Raji (cell line): ENCODE results near the gene AIPL1.

Experiments
- POLR2A ChIP-seq: IDR thresholded peaks from 2 replicates; pipeline ENCODE4 v1.6.1; 2011; ENCODE audit warnings: low read depth, low read length, control low read depth; ENCODE audit not compliant: insufficient read depth

The AIPL1 gene

DNA sequence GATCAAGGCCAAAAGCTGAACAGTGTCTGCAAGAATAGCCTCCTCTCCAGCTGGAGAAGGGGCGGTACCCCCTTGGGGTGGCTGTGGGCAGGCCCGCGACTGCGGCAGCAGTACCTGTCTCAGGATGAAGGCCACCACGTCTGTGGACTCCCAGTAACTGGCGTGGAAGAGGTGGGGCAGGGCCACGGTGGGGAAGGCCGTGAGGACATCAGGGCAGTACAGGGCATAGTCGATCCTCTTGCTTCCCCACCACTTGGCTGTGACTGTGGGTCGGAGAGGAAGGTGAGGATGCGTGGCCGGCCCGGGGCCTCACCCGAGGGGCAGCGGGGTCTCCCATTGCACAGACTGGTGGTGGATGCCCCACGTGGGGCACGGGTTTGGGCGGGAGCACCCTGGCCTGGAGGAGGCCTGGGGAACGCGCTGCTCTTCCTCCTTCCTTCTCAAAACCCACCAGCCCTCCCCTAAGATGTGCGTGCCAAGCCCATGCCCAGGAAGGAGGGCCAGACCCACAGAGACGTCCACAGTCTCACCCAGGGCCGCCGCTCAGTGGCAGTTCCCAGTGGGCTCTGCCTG, 35.3 kb upstream of the AIPL1 start:
- TF ChIP-seq POLR2A = no peak

DNA sequence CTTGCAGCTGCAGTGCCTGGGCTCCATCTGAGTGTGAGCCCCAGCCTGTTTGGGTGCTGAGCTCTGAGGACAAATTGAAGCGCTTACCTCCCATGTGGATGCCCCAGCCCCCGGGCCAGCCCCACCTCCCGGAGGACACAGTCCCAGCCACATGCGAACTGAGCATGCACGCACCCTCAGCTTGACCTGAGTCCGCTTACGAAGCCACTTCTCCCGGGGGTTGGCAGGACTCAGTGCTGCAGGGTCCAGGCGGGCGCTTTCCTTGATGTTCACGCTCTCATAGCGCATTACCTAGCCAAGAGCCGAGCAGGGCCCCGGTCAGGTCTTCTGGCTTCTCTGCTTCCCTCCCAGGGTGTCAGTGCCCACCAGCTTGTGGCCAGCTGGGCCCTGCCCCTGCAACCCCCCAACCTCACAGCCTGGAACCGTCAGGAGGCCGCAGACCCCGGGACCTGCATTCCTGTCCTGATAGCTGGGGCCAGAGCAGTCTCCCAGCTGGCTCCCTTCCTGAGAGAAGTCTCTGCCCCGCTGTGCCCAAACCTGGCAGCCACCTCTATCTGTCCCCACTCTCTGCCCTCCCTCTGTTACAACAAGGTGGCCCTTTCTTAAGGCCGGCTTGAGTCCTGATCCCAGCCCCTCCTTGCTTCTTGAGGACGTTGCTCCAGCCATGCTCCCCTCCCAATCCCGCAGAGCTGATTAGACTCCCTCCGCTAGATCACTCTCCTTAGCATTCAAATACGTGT, 33.3 kb upstream of the AIPL1 start:
- no peak for TF ChIP-seq POLR2A

DNA sequence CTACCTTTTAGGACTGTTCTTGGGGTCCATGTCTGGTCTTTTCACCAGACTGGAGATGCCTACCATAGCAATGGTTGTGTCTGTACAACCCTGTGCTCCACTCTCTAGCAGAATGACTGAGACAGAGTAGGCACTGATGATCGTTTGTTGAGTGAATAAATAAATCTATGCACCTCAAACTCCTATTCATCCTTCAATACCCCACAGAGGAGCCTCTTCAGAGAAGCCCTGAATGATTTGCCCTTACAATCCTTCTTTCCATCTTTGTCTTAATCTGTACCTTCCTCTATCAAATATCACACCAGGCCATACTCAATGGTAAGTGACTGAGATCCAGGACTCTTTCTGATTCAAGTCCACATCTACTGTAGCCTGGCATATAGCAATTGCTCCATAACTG, 32.6 kb upstream of the AIPL1 start:
- no peak for TF ChIP-seq POLR2A

DNA sequence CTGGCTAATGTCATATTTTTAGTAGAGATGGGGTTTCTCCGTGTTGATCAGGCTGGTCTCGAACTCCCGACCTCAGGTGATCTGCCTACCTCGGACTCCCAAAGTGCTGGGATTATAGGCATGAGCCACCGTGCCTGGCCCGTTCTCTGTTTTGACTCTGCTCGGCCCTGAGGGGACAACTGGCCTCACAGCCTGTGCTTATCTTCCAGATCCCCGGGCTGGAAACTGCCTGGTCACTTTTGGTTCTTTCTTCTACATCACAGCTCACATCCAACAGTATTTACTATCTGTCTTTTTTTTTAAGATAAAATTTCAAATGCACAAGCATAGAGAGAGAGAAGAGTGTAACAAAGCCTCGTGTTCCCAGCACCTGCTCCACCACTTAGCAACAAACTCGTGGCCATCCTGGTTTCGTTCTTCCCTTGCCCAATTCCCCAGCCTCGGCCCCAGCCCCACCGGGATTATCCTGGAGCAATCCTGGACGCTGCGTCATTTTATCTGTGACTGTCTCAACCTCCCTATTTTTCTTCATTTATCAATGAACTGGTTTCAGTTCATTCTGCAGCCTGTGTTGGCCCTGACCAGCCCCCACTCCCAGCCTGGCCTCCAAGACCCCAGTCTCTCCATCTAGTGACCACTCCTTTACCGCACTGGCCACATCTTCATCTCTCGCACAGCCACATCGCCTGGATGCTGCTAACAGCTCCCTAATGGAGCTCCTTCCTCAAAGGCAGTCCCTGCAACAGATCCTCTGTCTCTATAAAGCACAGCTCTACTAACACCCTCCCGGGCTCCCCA, 30.5 kb upstream of the AIPL1 start:
- no peak for TF ChIP-seq POLR2A

DNA sequence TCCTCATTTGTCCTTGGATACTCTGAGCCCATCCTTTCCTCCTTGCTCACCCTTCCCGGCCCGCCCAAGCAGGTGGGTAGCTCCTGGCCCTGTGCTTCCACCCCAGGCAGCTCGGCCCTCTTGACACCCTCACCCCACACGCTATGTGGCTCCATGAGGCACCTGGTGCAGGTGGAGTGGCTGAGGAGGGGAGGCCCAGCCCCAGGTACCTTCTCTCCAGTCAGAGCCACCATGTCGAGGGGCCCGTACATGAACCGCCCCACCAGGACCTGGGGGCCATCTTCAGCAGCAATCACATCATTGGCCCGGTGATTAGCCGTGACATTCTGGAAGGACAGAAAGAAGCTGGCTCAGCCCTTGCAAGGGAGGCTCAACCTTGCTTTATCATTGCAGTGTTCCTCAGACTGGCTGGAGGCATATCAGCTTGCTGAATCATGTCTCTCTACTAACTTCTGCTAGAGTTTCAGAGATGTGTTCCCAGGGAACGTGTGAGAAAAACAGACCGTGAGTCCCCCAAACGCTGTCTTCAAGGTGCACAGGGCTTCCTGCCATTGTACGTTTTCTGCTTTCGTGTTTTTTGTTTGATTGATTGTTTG, 29.6 kb upstream of the AIPL1 start:
- TF ChIP-seq POLR2A = no peak

DNA sequence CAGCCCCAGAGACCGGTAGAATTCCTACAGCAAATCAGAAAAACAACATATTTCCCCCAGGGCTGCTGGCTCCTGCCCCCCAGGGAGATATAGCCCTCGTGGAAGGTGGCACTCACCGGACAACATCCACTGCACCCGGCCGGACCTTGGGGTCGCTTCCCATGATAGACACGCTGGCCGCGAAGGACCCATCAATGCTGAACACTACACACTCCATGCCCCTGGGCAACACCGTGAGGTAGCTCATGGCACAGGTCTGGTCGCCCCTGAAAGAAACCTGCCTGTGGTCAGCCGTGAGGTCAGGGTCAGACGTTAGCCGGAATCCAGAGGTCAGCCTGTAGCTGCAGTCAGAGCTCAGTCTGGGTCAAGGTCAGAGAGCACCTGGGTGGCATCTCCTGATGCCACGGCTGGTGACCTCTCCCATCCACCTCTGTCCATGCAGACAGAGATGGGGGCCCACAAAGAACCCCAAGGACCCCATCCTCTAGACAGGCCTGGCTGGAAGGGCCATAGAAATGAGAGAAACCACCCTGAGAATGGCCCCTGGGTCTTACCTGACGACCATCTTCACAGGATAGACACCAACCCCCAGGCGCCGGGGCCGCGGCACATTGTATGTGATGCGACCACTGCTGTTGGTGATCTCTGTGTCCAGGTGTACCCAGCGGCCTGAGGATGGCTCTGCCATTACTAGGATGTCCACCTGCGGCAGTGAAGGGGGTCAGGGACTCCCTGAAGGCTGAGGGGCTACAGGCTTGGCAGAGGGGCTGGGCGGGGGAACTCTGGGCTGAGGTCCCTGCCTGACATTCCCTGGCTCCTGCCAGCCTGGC, 28.9 kb upstream of the AIPL1 start:
- TF ChIP-seq POLR2A = no peak

DNA sequence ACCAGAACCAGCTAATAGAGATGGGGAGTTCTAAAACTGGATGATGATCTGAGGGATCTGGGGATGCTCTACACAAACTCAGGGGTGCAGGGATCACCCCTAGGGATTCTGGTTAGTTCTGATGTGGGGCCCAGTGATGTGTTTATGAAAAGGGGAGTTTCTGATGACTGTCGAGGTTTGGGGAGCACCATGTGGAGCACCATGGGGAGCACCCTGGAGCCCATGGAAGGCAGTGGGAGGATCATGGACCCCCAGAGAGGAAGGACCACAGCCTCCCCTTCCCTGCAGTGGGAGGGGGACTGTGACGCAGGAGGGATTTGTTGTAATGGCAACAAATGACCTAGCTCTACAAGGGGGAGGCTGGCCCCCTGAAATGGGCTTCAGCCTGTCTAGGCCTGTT, 27.8 kb upstream of the AIPL1 start:
- no peak for TF ChIP-seq POLR2A

DNA sequence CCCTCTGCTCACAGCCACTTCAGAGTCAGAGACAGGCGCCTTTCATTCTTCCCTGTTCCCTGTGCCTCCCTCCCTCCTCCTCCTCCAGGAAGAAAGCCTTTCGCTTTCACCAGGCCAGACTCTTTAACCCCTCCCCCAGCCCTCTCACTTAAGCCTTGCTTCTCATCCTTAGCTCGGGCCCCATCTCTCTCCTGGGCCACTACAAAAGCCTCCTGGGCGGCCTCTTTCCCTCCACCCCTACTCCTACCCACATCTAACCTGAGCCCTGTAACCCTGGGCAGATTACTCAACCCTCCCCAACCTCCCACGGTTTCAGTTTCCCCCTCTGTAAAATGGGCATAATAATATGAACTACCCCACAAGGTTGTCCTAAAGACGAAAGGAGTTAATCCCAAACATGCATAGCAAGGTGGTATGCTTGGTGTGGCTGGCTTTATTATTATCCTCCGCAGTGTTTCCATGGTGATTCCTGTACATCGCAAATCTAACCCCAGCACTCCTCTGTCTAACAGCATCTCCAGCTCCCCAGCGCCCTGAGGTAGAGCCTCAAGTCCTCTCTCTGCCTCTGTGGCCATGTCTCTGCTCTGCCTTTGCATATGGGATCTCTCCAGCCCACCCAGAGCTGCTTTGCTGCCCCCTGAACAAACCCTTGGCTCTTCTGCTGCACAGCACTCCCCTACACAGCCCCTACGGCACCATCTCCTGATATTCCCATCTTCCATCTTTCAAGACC, 27.0 kb upstream of the AIPL1 start:
- TF ChIP-seq POLR2A = no peak

DNA sequence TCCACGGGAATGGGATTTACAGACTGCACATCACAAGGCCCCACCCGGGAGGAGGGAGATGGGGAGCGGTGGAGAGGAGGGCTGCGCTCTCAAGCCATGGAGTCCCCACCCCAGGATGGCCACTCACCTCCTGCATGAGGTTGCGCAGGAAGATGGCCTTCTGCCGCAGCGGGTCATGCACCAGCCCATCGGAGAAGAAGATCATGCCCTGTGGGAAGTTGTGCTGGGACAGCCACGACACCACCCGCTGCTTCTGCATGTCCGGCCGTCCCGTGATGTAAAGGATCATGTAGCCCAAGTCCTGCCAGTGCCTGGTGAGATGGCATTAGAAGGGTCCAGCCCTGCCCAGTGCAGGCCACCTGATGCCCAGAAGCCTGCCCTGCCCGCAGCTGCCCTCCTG, 26.3 kb upstream of the AIPL1 start:
- TF ChIP-seq POLR2A = no peak

DNA sequence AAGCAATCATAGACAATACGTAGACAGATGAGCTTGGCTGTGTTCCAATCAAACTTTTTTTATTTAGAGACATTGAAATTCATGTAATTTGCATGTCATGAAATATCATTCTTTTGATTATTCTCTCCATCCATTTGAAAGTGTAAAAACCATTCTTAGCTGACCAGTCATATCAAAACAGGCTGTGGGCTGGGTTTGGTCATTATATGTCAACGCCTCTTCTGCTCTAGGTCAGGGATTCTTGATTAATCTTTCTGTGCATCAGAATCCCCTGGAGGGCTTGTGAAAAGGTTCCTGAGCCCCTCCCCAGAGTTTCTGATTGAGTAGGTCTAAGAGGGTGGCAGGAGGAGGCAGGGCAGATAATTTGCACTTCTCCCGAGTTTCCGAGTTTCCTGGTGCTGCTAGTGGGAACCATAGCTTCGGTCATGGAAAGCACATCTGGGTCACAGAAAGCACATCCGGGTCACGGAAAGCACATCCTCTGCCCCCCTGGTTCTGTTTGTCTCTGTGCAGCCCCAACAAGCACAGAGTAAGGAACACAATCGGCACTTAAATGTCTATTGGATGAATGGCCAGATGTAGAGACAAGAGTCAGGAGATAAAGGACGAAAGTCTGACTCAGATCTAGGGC, 25.7 kb upstream of the AIPL1 start:
- TF ChIP-seq POLR2A = no peak

DNA sequence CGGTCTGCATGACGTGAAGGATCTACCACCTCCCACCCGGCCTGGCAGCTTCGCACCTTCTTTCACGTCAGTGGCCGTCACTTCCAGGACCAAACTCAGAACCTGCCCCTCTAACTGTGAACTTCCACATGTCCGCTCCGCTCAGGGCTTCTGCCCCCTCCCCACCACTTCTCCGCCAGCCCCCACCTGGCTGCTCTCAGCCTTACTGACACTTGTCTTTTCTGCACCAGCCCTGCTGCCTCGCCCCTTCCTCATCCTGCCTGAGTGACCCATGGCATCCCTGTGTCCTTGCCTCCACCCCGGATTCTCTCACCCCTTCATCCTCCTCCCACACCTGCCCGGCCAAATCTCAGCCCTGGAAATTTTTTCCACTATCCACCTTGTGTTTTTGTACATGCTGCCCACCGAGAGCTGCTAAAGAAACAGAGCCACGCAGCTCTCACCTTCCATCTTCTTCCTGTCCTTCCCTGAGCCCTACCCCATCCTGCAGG, 23.6 kb upstream of the AIPL1 start:
- TF ChIP-seq POLR2A = no peak

DNA sequence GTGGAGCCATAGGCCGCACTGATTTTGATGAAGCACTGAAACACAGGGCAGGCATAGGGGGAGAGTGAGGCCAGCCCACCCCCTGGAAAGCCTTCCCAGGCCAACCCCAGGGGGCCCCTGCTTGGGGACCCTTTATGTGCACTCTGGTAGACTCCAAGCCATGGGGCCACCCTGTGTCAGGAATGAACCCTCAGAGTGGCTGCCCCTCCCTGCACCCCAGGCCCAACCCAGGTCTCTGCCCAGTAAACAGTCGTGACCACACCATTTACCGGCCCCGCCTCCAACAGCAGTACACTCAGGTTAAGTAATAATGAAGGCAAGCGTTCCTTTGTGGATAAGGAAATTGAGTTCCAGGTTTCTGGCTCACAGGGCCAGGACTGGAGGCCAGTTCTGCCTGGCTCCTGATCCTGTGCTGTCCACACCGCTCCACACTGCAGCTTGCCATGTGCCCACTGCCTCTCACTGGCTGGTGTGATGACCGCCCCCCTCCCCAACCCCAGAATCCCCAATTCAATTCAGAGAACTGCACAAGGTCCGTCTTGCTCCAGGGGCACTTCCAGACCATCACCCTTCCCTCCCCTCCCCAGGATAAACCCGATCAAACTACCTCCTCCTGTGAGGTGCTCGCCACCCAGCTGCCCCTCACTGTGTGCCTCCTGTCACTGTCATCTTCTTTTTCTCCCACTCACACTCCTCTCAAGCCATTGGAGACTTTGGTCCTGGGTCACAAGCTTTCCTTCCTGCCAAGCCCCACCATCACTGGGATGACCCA, 23.0 kb upstream of the AIPL1 start:
- no peak for TF ChIP-seq POLR2A
